GM10248 (cell line): Measurements from ENCODE around the gene BICDL2.

Experiments
- CTCF ChIA-PET: fragments of 300-600 bp; sonication (Branson Sonifier 250); formaldehyde crosslinking; extraction: SDS; loops from one replicate; lab custom pipeline; 2021; ENCODE audit warnings: antibody characterized with exemption; lab: Yijun Ruan, JAX
- POLR2A ChIA-PET: fragments of 350-650 bp; sonication (Branson Sonifier 250); formaldehyde crosslinking; extraction: SDS; loops from one replicate; lab custom pipeline; 2020; ENCODE audit warnings: antibody characterized with exemption; lab: Yijun Ruan, JAX
- DNase-seq: peaks from one replicate; pipeline ENCODE4 v3.0.0; 2012; ENCODE audit errors: extremely low spot score
- TF ChIP-seq, protein P1 (sequence below): IDR thresholded peaks from 2 replicates; pipeline ENCODE4 v1.5.1; 2012; ENCODE audit warnings: mild to moderate bottlenecking, low read depth; ENCODE audit errors: extremely low read depth, missing control alignments, control extremely low read depth

The BICDL2 gene

DNA sequence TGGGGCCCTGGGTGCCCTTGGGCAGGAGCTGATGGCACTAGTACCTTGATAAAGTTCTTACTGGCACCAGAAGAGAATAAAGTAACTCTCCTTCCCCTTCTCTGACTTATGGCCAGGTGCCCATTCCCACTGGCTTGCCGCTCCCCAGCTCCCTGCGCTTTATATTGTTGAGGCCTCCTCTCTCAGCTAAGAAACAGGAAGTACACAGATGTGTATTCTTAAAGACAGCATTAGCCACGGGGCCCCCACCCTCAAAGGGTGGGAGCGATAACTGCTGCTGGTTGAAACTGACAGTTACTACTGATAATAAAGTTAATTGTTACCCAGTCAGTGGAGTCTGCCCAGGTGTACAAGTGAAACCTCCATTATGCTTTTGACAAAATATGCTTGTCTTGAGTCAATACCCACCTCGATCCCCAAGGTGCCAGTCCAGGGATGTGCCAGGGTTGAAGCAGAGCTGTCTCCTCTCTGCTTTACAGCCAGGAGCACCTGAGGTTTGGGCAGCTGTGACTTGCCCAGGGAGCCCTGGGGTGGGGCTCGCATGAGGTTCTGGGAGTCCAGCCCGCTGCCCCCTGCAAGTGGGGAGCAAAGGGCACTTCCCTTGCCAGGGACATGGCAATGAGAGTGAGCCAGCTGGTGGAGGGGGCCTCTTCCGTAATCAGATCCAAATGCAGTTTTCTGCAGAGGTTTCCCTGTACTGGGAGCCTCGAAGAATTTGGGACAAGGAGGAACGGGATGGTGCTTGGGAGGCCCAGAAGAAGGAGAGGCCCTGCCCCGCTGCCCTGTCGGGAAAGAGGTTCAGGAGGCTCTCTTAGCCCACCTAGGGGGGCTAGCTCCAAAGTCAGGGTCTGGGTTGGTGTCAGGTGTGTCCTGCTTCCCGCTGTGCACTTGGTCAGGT, 29.4 kb downstream of the BICDL2 start:
- no peak for DNase-seq
- CTCF ChIA-PET: interaction anchor here (1.2 to 11.8 kb wide), 4 partner anchors 18 to 122 kb away, joined by 3 to 231 read pairs (median 4); partner anchors contain the start of genes CLDN6, HCFC1R1, THOC6 and TNFRSF12A
- TF ChIP-seq, protein P1, sequence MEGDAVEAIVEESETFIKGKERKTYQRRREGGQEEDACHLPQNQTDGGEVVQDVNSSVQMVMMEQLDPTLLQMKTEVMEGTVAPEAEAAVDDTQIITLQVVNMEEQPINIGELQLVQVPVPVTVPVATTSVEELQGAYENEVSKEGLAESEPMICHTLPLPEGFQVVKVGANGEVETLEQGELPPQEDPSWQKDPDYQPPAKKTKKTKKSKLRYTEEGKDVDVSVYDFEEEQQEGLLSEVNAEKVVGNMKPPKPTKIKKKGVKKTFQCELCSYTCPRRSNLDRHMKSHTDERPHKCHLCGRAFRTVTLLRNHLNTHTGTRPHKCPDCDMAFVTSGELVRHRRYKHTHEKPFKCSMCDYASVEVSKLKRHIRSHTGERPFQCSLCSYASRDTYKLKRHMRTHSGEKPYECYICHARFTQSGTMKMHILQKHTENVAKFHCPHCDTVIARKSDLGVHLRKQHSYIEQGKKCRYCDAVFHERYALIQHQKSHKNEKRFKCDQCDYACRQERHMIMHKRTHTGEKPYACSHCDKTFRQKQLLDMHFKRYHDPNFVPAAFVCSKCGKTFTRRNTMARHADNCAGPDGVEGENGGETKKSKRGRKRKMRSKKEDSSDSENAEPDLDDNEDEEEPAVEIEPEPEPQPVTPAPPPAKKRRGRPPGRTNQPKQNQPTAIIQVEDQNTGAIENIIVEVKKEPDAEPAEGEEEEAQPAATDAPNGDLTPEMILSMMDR: no peak
- POLR2A ChIA-PET: no interaction called here

DNA sequence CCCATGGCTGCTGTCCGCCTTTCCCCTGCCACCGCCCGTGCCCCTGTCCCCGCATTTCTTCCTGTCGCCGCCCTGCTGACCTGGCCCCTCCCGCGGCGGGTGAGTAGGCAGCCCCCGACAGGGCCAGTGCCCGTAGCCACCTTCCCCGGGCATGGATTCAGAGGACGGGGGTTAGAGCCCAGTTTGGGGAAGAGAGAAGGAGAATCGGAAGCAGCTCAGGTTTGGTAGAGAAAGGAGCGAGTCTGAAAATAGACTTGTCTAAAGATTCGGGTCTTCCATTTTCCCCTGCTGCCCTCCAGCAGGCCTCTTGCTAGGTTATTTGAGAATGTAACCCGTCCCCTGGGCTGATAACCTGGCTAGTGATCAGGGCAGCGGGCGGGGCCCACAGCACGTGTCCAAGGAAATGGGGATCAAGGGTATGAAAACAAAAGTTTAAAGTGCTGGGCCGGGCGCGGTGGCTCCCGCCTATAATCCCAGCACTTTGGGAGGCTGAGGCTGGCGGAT, 31.9 kb downstream of the BICDL2 start:
- TF ChIP-seq, protein P1: no peak
- POLR2A ChIA-PET: no interaction called here
- CTCF ChIA-PET: interaction anchor here (1.3 to 11.8 kb wide), 3 partner anchors 21 to 124 kb away, joined by 4 to 231 read pairs (median 5); partner anchors contain the start of genes CLDN6, HCFC1R1, THOC6 and TNFRSF12A
- no peak for DNase-seq

DNA sequence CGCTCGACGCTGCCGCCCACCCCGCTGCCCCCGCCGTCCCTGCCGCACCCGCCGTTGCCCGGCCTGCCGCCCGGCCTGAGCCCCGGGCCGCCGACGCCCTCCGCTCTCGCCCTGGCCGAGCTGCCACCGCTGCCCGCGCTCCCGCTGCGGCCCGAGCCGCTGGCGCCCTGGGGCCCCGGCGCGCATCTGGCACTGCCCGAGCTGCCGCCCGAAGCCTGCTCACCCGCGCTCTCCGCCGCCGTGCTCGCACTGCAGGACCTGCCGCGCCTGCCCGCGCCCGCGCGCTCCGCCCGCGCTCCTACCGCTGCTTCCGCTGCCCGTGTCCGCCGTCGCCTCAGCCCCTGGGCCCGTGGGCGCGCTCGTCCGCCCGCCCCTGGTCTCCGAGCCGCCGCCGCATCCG, 32.4 kb downstream of the BICDL2 start:
- no peak for DNase-seq
- TF ChIP-seq, protein P1: no peak
- ChIA-PET CTCF (interaction anchor here (0.6 to 11.8 kb wide), 6 partner anchors 10 to 126 kb away, joined by 3 to 231 read pairs (median 4); partner anchors contain the start of genes CLDN6, HCFC1R1, THOC6 and TNFRSF12A), POLR2A (interaction anchor here (0.6 kb wide), 1 partner anchor 24 kb away, joined by 4 read pairs; no protein-coding TSS in a partner anchor)

DNA sequence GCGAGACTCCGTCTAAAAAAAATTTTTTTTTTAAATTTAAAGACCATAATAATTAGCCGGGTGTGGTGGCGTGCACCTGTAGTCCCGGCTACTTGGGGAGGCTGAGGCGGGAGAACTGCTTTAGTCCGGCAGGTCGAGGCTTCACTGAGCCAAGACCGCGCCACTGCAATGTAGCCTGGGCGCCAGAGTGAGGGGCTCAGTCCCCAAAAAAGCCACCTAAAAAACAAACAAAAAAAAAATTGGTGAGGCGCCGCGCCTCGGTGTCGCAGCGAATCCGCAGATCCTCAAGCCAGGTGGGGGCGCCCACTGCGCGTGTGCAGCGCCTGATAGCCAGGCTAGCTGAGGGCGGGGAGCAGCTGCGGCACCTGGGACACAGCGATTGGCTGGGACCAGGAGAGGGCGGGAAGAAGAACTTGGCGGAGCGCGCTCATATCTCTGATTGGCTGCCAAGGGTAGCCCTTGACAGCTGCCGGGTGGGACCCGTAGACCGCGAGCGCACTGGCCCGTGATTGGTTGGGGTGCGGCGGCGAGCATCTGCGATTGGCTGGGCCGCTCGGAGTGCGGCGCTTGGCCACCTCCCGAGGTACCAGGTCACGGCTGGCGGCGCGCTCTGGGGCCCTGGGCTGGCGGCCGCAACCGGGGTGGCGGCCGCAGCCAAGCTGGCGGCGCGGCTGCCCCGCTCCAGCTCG, 33.0 kb downstream of the BICDL2 start:
- peak; percentile 99 for DNase-seq
- CTCF ChIA-PET: interaction anchor here (0.6 to 11.8 kb wide), 6 partner anchors 9 to 126 kb away, joined by 3 to 231 read pairs (median 4); partner anchors contain the start of genes CLDN6, HCFC1R1, THOC6 and TNFRSF12A
- TF ChIP-seq, protein P1: peak; percentile 73
- POLR2A ChIA-PET: interaction anchor here (0.6 kb wide), 1 partner anchor 25 kb away, joined by 4 read pairs; no protein-coding TSS in a partner anchor

DNA sequence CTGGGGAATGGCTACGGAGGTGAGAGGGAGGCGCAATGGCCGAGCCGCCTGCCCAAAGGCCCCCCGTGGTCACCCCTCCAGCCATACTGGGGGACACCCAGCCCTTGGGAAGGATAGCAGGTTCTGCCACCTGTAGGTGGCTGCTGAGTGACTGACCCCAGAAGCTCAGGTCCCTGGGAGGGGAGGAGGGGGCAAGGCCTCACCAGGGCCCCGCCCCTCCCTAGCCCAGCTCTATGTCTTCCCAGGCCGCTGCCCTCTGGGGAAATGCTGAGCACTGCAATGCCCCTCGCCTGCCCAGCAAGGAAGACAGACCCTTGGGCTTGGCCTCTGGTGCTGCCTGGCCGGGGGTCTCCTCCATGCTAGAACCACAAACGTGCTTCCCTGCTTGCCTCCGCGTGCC, 35.4 kb downstream of the BICDL2 start:
- DNase-seq: no peak
- TF ChIP-seq, protein P1: no peak
- CTCF ChIA-PET: interaction anchor here (1.2 to 11.8 kb wide), 5 partner anchors 14 to 74 kb away, joined by 3 to 231 read pairs (median 3); partner anchors contain the start of genes CLDN6, HCFC1R1, THOC6 and TNFRSF12A
- POLR2A ChIA-PET: no interaction called here
